SU-DHL-6 (cell line): ENCODE measurements around the gene SORCS2.

Experiments
- H2AFZ ChIP-seq: fragments of 200-600 bp; sonication (generic); 2 replicates; pipeline ENCODE4 v1.6.1; 2014; ENCODE audit warnings: low read depth, mild to moderate bottlenecking, moderate library complexity, mixed read lengths, antibody characterized with exemption, low read length; ENCODE audit not compliant: severe bottlenecking
- H3F3A ChIP-seq: fragments of 200-600 bp; shearing (Covaris generic); 2 replicates; pipeline ENCODE4 v1.6.0; 2016; ENCODE audit warnings: antibody characterized with exemption, mild to moderate bottlenecking; ENCODE audit not compliant: insufficient read depth
- H3K27ac ChIP-seq: fragments of 200-600 bp; sonication (generic); 2 replicates; pipeline ENCODE4 v1.5.1; 2016; ENCODE audit warnings: low read depth, mild to moderate bottlenecking, low read length, moderate library complexity, mixed read lengths
- H3K27me3 ChIP-seq: fragments of 200-600 bp; sonication (generic), shearing (Covaris generic); 2 replicates; pipeline ENCODE4 v1.6.0; 2014; ENCODE audit warnings: mild to moderate bottlenecking, low read length
- H3K36me3 ChIP-seq: fragments of 200-600 bp; sonication (generic); 2 replicates; pipeline ENCODE4 v1.6.1; 2014; ENCODE audit warnings: mild to moderate bottlenecking, low read length, mixed read lengths
- H3K4me2 ChIP-seq: fragments of 300-600, 200-600 bp; shearing (Covaris generic), sonication (generic); 2 replicates; pipeline ENCODE4 v1.6.0; 2014; ENCODE audit warnings: low read length, low read depth, mild to moderate bottlenecking; ENCODE audit not compliant: poor library complexity, severe bottlenecking
- H3K4me3 ChIP-seq: fragments of 200-600 bp; sonication (generic); 2 replicates; pipeline ENCODE4 v1.5.1; 2014; ENCODE audit warnings: antibody characterized with exemption, low read length, mild to moderate bottlenecking, mixed read lengths; ENCODE audit not compliant: insufficient read depth, poor library complexity, severe bottlenecking
- H3K79me2 ChIP-seq: fragments of 200-600 bp; sonication (generic); 2 replicates; pipeline ENCODE4 v1.6.1; 2014; ENCODE audit warnings: mild to moderate bottlenecking, low read length, moderate library complexity; ENCODE audit not compliant: insufficient read depth
- H3K9ac ChIP-seq: fragments of 200-600 bp; sonication (generic); 2 replicates; pipeline ENCODE4 v1.7.0; 2014; ENCODE audit warnings: mild to moderate bottlenecking, low read length
- H3K9me2 ChIP-seq: fragments of 200-600 bp; sonication (generic); replicated peaks from 2 replicates; pipeline ENCODE4 v1.6.1; 2014; ENCODE audit warnings: low read length; ENCODE audit not compliant: insufficient read depth
- H3K9me3 ChIP-seq: fragments of 200-600 bp; sonication (generic); 2 replicates; pipeline ENCODE4 v1.6.1; 2014; ENCODE audit warnings: low read length, mixed read lengths; ENCODE audit not compliant: insufficient read depth
- H4K20me1 ChIP-seq: fragments of 200-600 bp; sonication (generic); 2 replicates; pipeline ENCODE4 v1.6.1; 2014; ENCODE audit warnings: low read depth, mild to moderate bottlenecking, antibody characterized with exemption, low read length, moderate library complexity, mixed read lengths
- EZH2phosphoT487 ChIP-seq: fragments of 200-600 bp; sonication (generic), shearing (Covaris generic); conservative IDR thresholded peaks from 2 replicates; pipeline ENCODE4 v1.6.1; 2018; ENCODE audit warnings: mild to moderate bottlenecking, antibody characterized with exemption, low read length, moderate library complexity, mixed read lengths
- TF ChIP-seq, protein P1 (sequence below): fragments of 200-600 bp; sonication (generic); IDR thresholded peaks from one replicate; pipeline ENCODE4 v1.5.1; 2017; ENCODE audit warnings: antibody characterized with exemption, mild to moderate bottlenecking, low read length, moderate library complexity; ENCODE audit not compliant: insufficient read depth, poor library complexity, severe bottlenecking

Gene SORCS2

DNA sequence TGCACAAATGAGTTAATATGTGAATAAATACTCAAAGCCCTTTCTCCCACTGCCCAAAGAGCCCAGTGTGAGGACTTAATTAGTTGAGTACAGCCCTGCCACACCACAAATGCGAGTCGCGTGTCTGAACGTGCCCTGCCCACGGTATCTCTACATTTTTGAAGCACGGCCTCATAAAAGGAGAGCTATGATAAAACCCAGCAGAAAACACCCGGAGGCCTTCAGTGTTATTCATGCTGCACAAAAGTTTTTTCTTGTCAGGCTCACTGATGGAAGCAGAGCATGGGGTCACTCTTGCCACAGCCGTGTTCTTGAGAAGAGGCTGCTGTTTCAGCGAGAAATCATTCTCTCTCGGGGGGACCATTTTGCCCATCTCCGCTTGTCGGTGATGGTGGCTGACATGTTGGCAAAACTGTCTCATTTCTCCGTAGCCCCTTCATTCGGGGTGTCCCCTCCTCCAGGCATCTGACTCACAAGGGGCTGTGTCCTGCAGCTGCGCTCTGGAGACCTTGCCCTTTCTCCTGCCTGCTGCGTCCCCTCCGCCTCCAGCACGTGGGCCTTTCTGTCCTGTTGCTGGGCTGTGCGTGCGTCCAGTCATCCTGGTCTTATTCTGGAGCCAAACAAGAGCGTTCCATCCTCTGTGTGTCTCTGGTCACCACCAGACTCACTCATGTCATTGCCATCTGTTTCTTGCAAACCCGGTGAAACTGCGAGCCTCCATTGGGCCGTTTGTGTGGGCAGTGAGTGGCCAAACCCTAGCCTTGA, 88.8 kb downstream of the SORCS2 start:
- H3K9me3 ChIP-seq: no peaks in the 10 kb centered on the region
- no peak overlapping the region for H3K4me3 ChIP-seq
- no peaks in the 10 kb centered on the region for H3K27me3 ChIP-seq
- H3K9me2 ChIP-seq: no peaks in the 10 kb centered on the region
- TF ChIP-seq, protein P1, sequence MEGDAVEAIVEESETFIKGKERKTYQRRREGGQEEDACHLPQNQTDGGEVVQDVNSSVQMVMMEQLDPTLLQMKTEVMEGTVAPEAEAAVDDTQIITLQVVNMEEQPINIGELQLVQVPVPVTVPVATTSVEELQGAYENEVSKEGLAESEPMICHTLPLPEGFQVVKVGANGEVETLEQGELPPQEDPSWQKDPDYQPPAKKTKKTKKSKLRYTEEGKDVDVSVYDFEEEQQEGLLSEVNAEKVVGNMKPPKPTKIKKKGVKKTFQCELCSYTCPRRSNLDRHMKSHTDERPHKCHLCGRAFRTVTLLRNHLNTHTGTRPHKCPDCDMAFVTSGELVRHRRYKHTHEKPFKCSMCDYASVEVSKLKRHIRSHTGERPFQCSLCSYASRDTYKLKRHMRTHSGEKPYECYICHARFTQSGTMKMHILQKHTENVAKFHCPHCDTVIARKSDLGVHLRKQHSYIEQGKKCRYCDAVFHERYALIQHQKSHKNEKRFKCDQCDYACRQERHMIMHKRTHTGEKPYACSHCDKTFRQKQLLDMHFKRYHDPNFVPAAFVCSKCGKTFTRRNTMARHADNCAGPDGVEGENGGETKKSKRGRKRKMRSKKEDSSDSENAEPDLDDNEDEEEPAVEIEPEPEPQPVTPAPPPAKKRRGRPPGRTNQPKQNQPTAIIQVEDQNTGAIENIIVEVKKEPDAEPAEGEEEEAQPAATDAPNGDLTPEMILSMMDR: no peak
- TF ChIP-seq EZH2phosphoT487: no peak
- no peaks in the 10 kb centered on the region for H3K79me2 ChIP-seq
- no peak overlapping the region for H2AFZ ChIP-seq
- no peaks in the 10 kb centered on the region for H4K20me1 ChIP-seq
- H3K27ac ChIP-seq: no peak overlapping the region
- no peak overlapping the region for H3K9ac ChIP-seq
- H3F3A ChIP-seq: no peaks in the 10 kb centered on the region
- H3K4me2 ChIP-seq: no peak overlapping the region
- H3K36me3 ChIP-seq: no peaks in the 10 kb centered on the region

DNA sequence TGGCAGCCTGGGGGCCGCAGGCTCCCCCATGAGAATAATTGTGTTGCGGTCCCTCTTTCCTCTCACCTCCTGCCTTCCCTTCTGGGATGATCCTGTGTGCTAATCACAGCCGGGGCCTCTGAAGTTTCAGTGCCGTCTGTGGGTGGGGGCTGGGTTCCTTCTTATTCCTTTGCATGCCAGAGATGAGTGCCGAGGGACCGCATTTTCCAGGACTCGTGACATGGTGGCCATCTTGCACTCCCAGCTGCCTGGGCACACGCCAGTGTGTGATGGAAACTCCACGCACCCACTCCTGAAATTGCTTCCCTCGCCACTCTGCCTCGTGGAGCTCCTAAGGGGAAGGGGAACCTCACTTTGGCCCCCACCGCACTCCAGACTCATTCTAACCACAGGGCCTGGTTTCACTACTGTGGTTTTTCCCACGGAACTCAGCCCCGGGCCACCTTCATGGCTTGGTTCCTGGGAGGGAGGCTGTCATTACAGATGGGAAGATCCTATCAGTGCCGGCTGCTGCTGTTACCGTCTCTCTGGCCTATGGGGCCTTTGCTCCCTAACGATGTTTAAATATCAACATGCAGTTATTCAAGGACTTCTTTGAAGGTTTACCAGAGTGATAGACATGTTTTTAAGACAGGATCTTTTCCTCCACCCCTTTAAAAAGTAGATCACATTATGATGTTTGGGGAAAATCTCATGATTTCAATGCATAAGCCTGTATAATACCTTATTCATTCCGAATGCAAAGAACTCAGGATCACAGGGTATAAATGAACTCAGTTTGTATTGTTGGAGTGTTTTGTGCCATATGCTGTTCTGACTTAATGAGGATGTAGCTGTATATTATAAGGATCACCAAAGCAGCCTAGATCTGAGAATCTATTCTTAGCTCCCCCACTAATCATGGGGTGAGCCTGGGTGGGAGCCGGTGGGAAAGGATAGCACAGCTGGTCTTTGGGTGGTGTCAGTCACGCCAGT, 89.6 kb downstream of the SORCS2 start:
- Histone ChIP-seq H3K9me3 (no peaks in the 10 kb centered on the region), H3F3A (no peaks in the 10 kb centered on the region), H4K20me1 (no peaks in the 10 kb centered on the region), H3K4me3 (no peak overlapping the region), H3K27me3 (no peaks in the 10 kb centered on the region), H3K4me2 (no peak overlapping the region), H2AFZ (no peak overlapping the region), H3K79me2 (no peaks in the 10 kb centered on the region), H3K27ac (no peak overlapping the region), H3K9me2 (no peaks in the 10 kb centered on the region), H3K9ac (no peak overlapping the region), H3K36me3 (no peaks in the 10 kb centered on the region)
- no peak for TF ChIP-seq EZH2phosphoT487
- TF ChIP-seq, protein P1: no peak

DNA sequence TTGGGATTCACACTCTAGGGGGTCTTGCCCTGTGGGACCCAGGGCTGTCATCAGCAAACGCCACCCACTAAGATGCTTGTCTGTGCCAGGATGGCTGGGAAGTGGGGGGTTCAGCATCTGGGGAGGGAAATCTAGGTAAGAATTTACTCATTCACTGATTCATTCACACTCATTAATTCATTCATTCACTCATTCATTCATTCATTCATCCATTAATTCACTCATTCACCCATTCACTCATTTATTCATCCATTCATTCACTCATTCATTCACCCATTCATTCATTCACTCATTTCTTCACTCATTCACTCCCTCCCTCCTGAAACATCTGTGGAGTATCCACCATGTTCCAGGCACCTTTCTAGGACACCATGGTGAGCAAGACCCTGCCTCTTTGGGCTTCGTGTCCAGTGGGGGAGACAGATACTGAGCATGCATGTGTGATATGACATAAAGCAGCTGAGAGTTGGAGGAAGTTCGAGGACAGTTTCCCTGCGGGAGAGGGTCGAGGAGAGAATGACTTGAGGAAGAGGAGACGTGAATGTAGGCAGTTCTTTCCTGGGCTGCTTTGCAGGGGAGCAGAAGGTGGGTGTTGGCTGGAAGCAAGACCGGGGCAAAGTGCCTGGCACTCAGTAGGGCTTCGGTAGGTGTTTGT, 90.6 kb downstream of the SORCS2 start:
- Histone ChIP-seq H3K4me3 (no peak overlapping the region), H3K9me3 (no peaks in the 10 kb centered on the region), H3K9me2 (no peaks in the 10 kb centered on the region), H3F3A (no peaks in the 10 kb centered on the region), H3K4me2 (no peak overlapping the region), H4K20me1 (no peaks in the 10 kb centered on the region), H3K9ac (no peak overlapping the region), H3K36me3 (no peaks in the 10 kb centered on the region), H2AFZ (no peak overlapping the region), H3K27ac (no peak overlapping the region), H3K27me3 (no peaks in the 10 kb centered on the region), H3K79me2 (no peaks in the 10 kb centered on the region)
- TF ChIP-seq, protein P1: no peak
- TF ChIP-seq EZH2phosphoT487: no peak
